H1 (cell line): ENCODE measurements around the gene TMEM170A.

Experiments used
- BRCA1 ChIP-seq: IDR thresholded peaks from 2 replicates; pipeline ENCODE4 v1.6.1; 2012; ENCODE audit warnings: low read depth, low read length, improper control_type of control experiment
- CREB1 ChIP-seq: IDR thresholded peaks from 2 replicates; pipeline ENCODE4 v1.6.1; 2012; ENCODE audit warnings: inconsistent platforms
- CTCF ChIP-seq, 3 experiments: IDR thresholded peaks; 1 replicate in 2 of 3; 2 replicates in 1 of 3; pipeline versions ENCODE4 v1.5.1 to v1.6.1; 2011; ENCODE audit warnings: low read length in 3 of 3, mild to moderate bottlenecking in 3 of 3, inconsistent platforms in 2 of 3, low read depth in 1 of 3, moderate library complexity in 1 of 3; ENCODE audit not compliant: insufficient read depth in 1 of 3; ENCODE audit errors: control extremely low read depth in 1 of 3
- EP300 ChIP-seq, 2 experiments: IDR thresholded peaks; 1 replicate in 1 of 2; 2 replicates in 1 of 2; pipeline ENCODE4 v1.6.1; 2011 to 2012; ENCODE audit warnings: low read depth in 2 of 2, low read length in 2 of 2, mild to moderate bottlenecking in 2 of 2, borderline replicate concordance in 1 of 2, inconsistent platforms in 1 of 2, moderate library complexity in 1 of 2
- FOSL1 ChIP-seq: IDR thresholded peaks from 2 replicates; pipeline ENCODE4 v1.6.1; 2011; ENCODE audit warnings: mild to moderate bottlenecking, low read depth, low read length, moderate library complexity; ENCODE audit not compliant: insufficient read depth
- GABPA ChIP-seq: IDR thresholded peaks from 2 replicates; pipeline ENCODE4 v1.6.1; 2011; ENCODE audit warnings: mild to moderate bottlenecking, low read length, moderate library complexity, borderline replicate concordance; ENCODE audit not compliant: insufficient read depth
- GTF2F1 ChIP-seq: IDR thresholded peaks from 2 replicates; pipeline ENCODE4 v1.6.1; 2012; ENCODE audit warnings: low read depth, low read length, improper control_type of control experiment, borderline replicate concordance
- MAX ChIP-seq: IDR thresholded peaks from 2 replicates; pipeline ENCODE4 v1.6.1; 2012; ENCODE audit warnings: inconsistent platforms
- PHF8 ChIP-seq: fragments of 200-600 bp; sonication (generic); conservative IDR thresholded peaks from 2 replicates; pipeline ENCODE4 v1.7.1; 2012; ENCODE audit warnings: low read depth, mild to moderate bottlenecking, inconsistent platforms, low read length, moderate library complexity
- POLR2A ChIP-seq, 2 experiments: IDR thresholded peaks; 1 replicate in 1 of 2; 2 replicates in 1 of 2; pipeline ENCODE4 v1.6.1; 2011; ENCODE audit warnings: low read depth in 2 of 2, low read length in 2 of 2, mild to moderate bottlenecking in 2 of 2; ENCODE audit errors: control extremely low read depth in 1 of 2
- YY1 ChIP-seq: IDR thresholded peaks from 2 replicates; pipeline ENCODE4 v1.6.1; 2011; ENCODE audit warnings: low read depth, mild to moderate bottlenecking, low read length
- ZNF274 ChIP-seq: IDR thresholded peaks from 2 replicates; pipeline ENCODE4 v1.7.0; 2012; ENCODE audit warnings: low read length, borderline replicate concordance; ENCODE audit errors: extremely low read depth
- TF ChIP-seq, protein P1 (sequence below): IDR thresholded peaks from 2 replicates; pipeline ENCODE4 v1.6.1; 2012; ENCODE audit warnings: inconsistent platforms

GRCh38 chr16:75488322-75488721 lies 23.8 kb upstream of the TMEM170A start:
- TF ChIP-seq YY1 = no peak
- TF ChIP-seq GTF2F1 = no peak
- no peak for TF ChIP-seq CTCF (IDR thresholded peaks at IDR 0.05; ENCODE audit: control extremely low read depth in 1 of 3, insufficient read depth in 1 of 3, low read depth in 1 of 3, low read length in 3 of 3)
- TF ChIP-seq, protein P1, sequence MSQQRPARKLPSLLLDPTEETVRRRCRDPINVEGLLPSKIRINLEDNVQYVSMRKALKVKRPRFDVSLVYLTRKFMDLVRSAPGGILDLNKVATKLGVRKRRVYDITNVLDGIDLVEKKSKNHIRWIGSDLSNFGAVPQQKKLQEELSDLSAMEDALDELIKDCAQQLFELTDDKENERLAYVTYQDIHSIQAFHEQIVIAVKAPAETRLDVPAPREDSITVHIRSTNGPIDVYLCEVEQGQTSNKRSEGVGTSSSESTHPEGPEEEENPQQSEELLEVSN = no peak
- no peak for TF ChIP-seq POLR2A (IDR thresholded peaks at IDR 0.05; ENCODE audit: control extremely low read depth in 1 of 2, low read depth in 2 of 2, low read length in 2 of 2)
- no peak for TF ChIP-seq ZNF274
- TF ChIP-seq PHF8 = no peak
- TF ChIP-seq CREB1 = no peak
- TF ChIP-seq FOSL1 = no peak
- no peak for TF ChIP-seq BRCA1
- TF ChIP-seq MAX = no peak
- TF ChIP-seq EP300 (IDR thresholded peaks at IDR 0.05; ENCODE audit: borderline replicate concordance in 1 of 2, low read depth in 2 of 2, low read length in 2 of 2) = no peak
- no peak for TF ChIP-seq GABPA
